ENCODE data around the gene STAG1.

Gene STAG1

GRCh38 chr3:136327671-136328070 lies 424.5 kb downstream of the STAG1 start:
- no peak for DNase-seq (ENCODE audit: low read depth)

GRCh38 chr3:136326316-136326715 lies 425.9 kb downstream of the STAG1 start:
- DNase-seq (ENCODE audit: low read depth): no peak

GRCh38 chr3:136311968-136312367 lies 440.2 kb downstream of the STAG1 start:
- DNase-seq (ENCODE audit: low read depth): no peak

- no peak for DNase-seq (ENCODE audit: low read depth)
Measured at GRCh38 chr3:136311261-136311660, 440.9 kb downstream of the STAG1 start.

- DNase-seq (ENCODE audit: low read depth): no peak
Measured at GRCh38 chr3:136305879-136306278, 446.3 kb downstream of the STAG1 start.

GRCh38 chr3:136300444-136300843 lies 451.7 kb downstream of the STAG1 start:
- DNase-seq (ENCODE audit: low read depth): no peak

DNA sequence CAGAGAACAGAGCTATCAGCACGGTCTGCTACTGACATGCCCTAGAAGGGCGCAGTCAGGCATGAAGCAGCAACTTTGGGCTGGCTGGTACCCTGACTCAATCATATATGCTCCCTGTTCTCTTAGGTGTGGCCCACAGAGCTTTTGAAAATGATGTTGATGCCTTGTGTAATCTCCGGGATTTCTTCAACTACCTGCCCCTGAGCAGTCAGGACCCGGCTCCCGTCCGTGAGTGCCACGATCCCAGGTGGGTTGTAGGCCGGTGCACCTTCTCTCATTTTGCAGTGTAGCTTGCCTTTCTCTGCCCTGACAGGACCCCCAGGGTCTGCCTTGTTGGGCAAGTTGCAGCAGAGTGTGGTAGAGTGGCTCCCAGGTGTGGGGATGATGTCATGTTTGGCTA lies 454.4 kb downstream of the STAG1 start:
- DNase-seq (ENCODE audit: low read depth): no peak

- no peak for DNase-seq (ENCODE audit: low read depth)
Measured at GRCh38 chr3:136296960-136297359, 455.2 kb downstream of the STAG1 start.

DNA sequence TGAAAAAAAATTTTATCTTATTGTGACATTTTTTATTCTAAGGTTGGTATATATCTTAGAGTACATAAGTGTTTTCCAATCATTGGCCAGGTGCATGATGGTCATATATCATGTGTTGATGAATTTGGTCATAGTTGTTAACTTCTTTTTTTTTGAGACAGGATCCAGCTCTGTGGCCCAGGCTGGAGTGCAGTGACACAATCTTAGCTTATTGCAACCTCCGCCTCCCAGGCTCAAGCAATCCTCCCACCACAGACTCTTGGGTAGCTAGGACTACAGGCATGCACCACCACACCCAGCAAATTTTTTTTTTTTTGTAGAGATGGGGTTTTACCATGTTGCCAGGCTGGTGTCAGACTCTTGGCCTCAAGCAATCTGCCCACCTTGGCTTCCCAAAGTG lies 458.0 kb downstream of the STAG1 start:
- DNase-seq (ENCODE audit: low read depth): no peak

- no peak for DNase-seq (ENCODE audit: low read depth)
Measured at GRCh38 chr3:136293279-136293678, 458.9 kb downstream of the STAG1 start.

DNA sequence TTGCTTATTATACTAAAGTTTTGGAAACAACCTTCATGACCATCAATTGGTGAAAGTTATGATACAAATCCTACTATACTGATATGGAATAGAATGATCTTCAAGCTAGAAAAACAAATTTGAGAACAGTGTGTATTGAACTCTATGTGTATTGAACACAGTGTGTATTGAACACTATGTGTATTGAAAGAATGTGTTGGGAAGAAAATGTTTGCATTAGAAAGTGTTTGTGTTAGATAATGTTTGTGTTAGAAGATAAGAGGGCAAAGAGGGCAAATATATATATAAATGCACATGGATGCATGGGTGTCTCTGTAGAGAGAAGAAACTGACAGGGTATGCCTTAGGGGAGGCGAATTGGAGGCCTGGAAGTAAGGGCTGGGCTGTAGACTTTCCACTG lies 459.7 kb downstream of the STAG1 start:
- no peak for DNase-seq (ENCODE audit: low read depth)

- no peak for DNase-seq (ENCODE audit: low read depth)
Measured at GRCh38 chr3:136291302-136291701, 460.9 kb downstream of the STAG1 start.

All from activated T-cell treated with anti-CD3 and anti-CD28 coated beads for 48 hours (primary cell).